Adrenal gland (tissue), 5 donors: ENCODE measurements around the gene MAS1L.

Experiments
- POLR2A ChIP-seq, 2 donors: fragments of 450-650 bp; IDR thresholded peaks; one replicate each; pipeline ENCODE4 v1.6.1; 2017; ENCODE audit warnings: antibody characterized with exemption in 2 of 2, mild to moderate bottlenecking in 2 of 2, moderate library complexity in 1 of 2
- TF ChIP-seq, protein P1 (sequence below), 6 experiments: fragments of 450-650 bp in 4 of 6; fragments of 200-600 bp in 2 of 6; sonication (generic) in 1 of 6; IDR thresholded peaks; 1 replicate in 5 of 6; 2 replicates in 1 of 6; pipeline versions ENCODE4 v1.5.1 to v1.8.0; 2016 to 2021; ENCODE audit warnings: antibody characterized with exemption in 6 of 6, mild to moderate bottlenecking in 2 of 6, moderate library complexity in 1 of 6
- donor health status: DM: no; HTN: no; CAD: no.

DNA sequence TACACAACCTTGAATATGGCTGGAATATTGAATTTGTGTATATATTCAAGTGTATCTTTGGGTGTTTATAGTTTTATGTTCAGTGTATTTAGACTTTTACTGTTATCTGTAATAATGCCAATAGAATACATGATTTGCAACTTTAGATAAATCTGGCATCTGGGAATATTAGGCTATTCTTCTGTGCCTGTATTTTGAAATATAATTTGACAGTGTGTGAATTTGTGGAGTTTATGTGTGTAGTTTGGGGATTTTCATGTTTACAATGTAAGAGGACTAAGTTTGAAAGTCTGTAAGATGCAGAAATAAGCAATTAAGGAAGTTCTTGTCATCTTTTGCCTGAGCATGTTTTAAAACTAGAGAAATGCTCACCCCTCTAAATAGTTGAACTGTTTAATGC lies 48.8 kb downstream of the MAS1L start, which contains the start of gene OR10C1:
- TF ChIP-seq, protein P1, sequence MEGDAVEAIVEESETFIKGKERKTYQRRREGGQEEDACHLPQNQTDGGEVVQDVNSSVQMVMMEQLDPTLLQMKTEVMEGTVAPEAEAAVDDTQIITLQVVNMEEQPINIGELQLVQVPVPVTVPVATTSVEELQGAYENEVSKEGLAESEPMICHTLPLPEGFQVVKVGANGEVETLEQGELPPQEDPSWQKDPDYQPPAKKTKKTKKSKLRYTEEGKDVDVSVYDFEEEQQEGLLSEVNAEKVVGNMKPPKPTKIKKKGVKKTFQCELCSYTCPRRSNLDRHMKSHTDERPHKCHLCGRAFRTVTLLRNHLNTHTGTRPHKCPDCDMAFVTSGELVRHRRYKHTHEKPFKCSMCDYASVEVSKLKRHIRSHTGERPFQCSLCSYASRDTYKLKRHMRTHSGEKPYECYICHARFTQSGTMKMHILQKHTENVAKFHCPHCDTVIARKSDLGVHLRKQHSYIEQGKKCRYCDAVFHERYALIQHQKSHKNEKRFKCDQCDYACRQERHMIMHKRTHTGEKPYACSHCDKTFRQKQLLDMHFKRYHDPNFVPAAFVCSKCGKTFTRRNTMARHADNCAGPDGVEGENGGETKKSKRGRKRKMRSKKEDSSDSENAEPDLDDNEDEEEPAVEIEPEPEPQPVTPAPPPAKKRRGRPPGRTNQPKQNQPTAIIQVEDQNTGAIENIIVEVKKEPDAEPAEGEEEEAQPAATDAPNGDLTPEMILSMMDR (IDR thresholded peaks at IDR 0.05) = no peak
- TF ChIP-seq POLR2A (IDR thresholded peaks at IDR 0.05) = no peak
